KMS-11 (cell line): ENCODE results near the gene RTN3.

Experiments used
- H2AFZ ChIP-seq: fragments of 200-600 bp; sonication (generic); 2 replicates; pipeline ENCODE4 v1.6.1; 2016; ENCODE audit warnings: antibody characterized with exemption, mixed run types, low read depth
- H3K27ac ChIP-seq: fragments of 200-600 bp; sonication (generic); 2 replicates; pipeline ENCODE4 v1.6.1; 2016; ENCODE audit warnings: mild to moderate bottlenecking, mixed run types
- H3K27me3 ChIP-seq: fragments of 200-600 bp; sonication (generic); 2 replicates; pipeline ENCODE4 v1.6.1; 2017; ENCODE audit warnings: mild to moderate bottlenecking, low read depth, mixed run types, moderate library complexity; ENCODE audit not compliant: insufficient read depth
- H3K36me3 ChIP-seq: fragments of 200-600 bp; sonication (generic); 2 replicates; pipeline ENCODE4 v1.6.1; 2017; ENCODE audit warnings: mild to moderate bottlenecking, mixed run types; ENCODE audit not compliant: insufficient read depth
- H3K4me1 ChIP-seq: fragments of 200-600 bp; sonication (generic); 2 replicates; pipeline ENCODE4 v1.6.1; 2016; ENCODE audit warnings: mild to moderate bottlenecking, low read depth, mixed run types; ENCODE audit not compliant: poor library complexity, severe bottlenecking
- H3K4me2 ChIP-seq: fragments of 200-600 bp; sonication (generic); 2 replicates; pipeline ENCODE4 v1.7.0; 2016; ENCODE audit warnings: mild to moderate bottlenecking, mixed run types
- H3K4me3 ChIP-seq: fragments of 200-600 bp; sonication (generic); IDR thresholded peaks from 2 replicates; pipeline ENCODE4 v1.6.1; 2017; ENCODE audit warnings: low read depth, low read length, mixed read lengths; ENCODE audit not compliant: insufficient read depth
- H3K79me2 ChIP-seq: fragments of 200-600 bp; sonication (generic); 2 replicates; pipeline ENCODE4 v1.6.1; 2016; ENCODE audit warnings: low read depth, mixed run types; ENCODE audit not compliant: insufficient read depth
- H3K9ac ChIP-seq: fragments of 200-600 bp; sonication (generic); 2 replicates; pipeline ENCODE4 v1.6.1; 2016; ENCODE audit warnings: mild to moderate bottlenecking, mixed run types
- H4K20me1 ChIP-seq: fragments of 200-600 bp; sonication (generic); 2 replicates; pipeline ENCODE4 v1.6.1; 2016; ENCODE audit warnings: mild to moderate bottlenecking, mixed run types; ENCODE audit not compliant: insufficient read depth
- CTCF ChIP-seq: fragments of 200-600 bp; sonication (generic); conservative IDR thresholded peaks from 2 replicates; pipeline ENCODE4 v1.6.1; 2017; ENCODE audit warnings: low read depth, mild to moderate bottlenecking, antibody characterized with exemption, low read length, moderate library complexity, mixed read lengths

The RTN3 gene

GRCh38 chr11:63804259-63804658, 123.0 kb downstream of the RTN3 start:
- TF ChIP-seq CTCF = no peak

GRCh38 chr11:63805844-63806415, 124.6 kb downstream of the RTN3 start:
- H3K4me3 ChIP-seq = no peak overlapping the region
- no peaks in the 10 kb centered on the region for H3K36me3 ChIP-seq
- H2AFZ ChIP-seq = no peak overlapping the region
- no peak overlapping the region for H3K4me2 ChIP-seq
- no peaks in the 10 kb centered on the region for H4K20me1 ChIP-seq
- no peaks in the 10 kb centered on the region for H3K79me2 ChIP-seq
- no peaks in the 10 kb centered on the region for H3K27me3 ChIP-seq
- no peaks in the 10 kb centered on the region for H3K4me1 ChIP-seq
- no peak overlapping the region for H3K9ac ChIP-seq
- no peak for TF ChIP-seq CTCF
- no peak overlapping the region for H3K27ac ChIP-seq

More at GRCh38 chr11:63804259-63804658, 123.0 kb downstream of the RTN3 start:
- Histone ChIP-seq H3K4me1 (no peaks in the 10 kb centered on the region), H3K27ac (no peak overlapping the region), H4K20me1 (no peaks in the 10 kb centered on the region), H3K27me3 (no peaks in the 10 kb centered on the region), H3K79me2 (no peaks in the 10 kb centered on the region), H3K4me3 (no peak overlapping the region), H2AFZ (no peak overlapping the region), H3K9ac (no peak overlapping the region), H3K4me2 (no peak overlapping the region), H3K36me3 (no peaks in the 10 kb centered on the region)
